OCI-LY7 (cell line): ENCODE results near the gene PIK3AP1. TPM values are rescaled to one million over a fixed set of nuclear protein-coding genes. Genes with fewer than 3 reads are reported as not detected.

Experiments used
- BruUV-seq: library from RNA; stranded (reverse); fragments of 400-500 nt; replicated peaks from 2 replicates; lab custom pipeline; 2021; lab: Mats Ljungman, UMichigan
- CTCF ChIA-PET: fragments of 300-600 bp; sonication (Branson Sonifier 250); formaldehyde crosslinking; loops from one replicate; lab custom pipeline; 2022; ENCODE audit warnings: antibody characterized with exemption; ENCODE audit not compliant: unreplicated experiment; lab: Charles Lee
- POLR2A ChIA-PET: fragments of 300-600 bp; sonication (Branson Sonifier 250); formaldehyde crosslinking; loops from one replicate; lab custom pipeline; 2022; ENCODE audit warnings: antibody characterized with exemption; lab: Charles Lee
- DNase-seq: peaks from one replicate; pipeline ENCODE4 v3.0.0-alpha.2; 2015; ENCODE audit warnings: low spot score
- H2AFZ ChIP-seq: fragments of 200-600 bp; sonication (generic), shearing (Covaris generic); 2 replicates; pipeline ENCODE4 v1.6.1; 2014; ENCODE audit warnings: mild to moderate bottlenecking, antibody characterized with exemption, low read length, moderate library complexity
- H3K27ac ChIP-seq: fragments of 200-600 bp; sonication (generic); 2 replicates; pipeline ENCODE4 v1.5.1; 2014; ENCODE audit warnings: mixed run types, low read depth, mild to moderate bottlenecking, moderate library complexity, low read length, inconsistent platforms; ENCODE audit not compliant: poor library complexity, severe bottlenecking
- H3K36me3 ChIP-seq: fragments of 200-600 bp; sonication (generic); 2 replicates; pipeline ENCODE4 v1.6.1; 2014; ENCODE audit warnings: mild to moderate bottlenecking, antibody characterized with exemption, low read length, moderate library complexity, mixed read lengths; ENCODE audit not compliant: insufficient read depth
- H3K4me1 ChIP-seq: fragments of 200-600 bp; sonication (generic); 2 replicates; pipeline ENCODE4 v1.5.1; 2014; ENCODE audit warnings: mild to moderate bottlenecking, low read length; ENCODE audit not compliant: insufficient read depth, poor library complexity, severe bottlenecking
- H3K4me2 ChIP-seq: fragments of 200-600 bp; sonication (generic); 2 replicates; pipeline ENCODE4 v1.6.1; 2014; ENCODE audit warnings: mild to moderate bottlenecking, low read length
- H3K4me3 ChIP-seq: fragments of 200-600 bp; sonication (generic); 2 replicates; pipeline ENCODE4 v1.5.1; 2014; ENCODE audit warnings: mild to moderate bottlenecking, low read depth, low read length; ENCODE audit not compliant: poor library complexity, severe bottlenecking
- H3K79me2 ChIP-seq: fragments of 200-600 bp; sonication (generic); 2 replicates; pipeline ENCODE4 v1.6.1; 2016; ENCODE audit warnings: low read depth, mild to moderate bottlenecking, low read length, moderate library complexity, mixed read lengths; ENCODE audit not compliant: insufficient read depth
- H3K9me2 ChIP-seq: fragments of 200-600 bp; sonication (generic); 2 replicates; pipeline ENCODE4 v1.6.1; 2016; ENCODE audit warnings: mild to moderate bottlenecking, low read length, mixed read lengths; ENCODE audit not compliant: insufficient read depth
- H3K9me3 ChIP-seq: fragments of 200-600 bp; sonication (generic); 2 replicates; pipeline ENCODE4 v1.6.1; 2014; ENCODE audit warnings: mild to moderate bottlenecking, mixed run types, low read length, mixed read lengths
- H4K20me1 ChIP-seq: fragments of 200-600 bp; sonication (generic); 2 replicates; pipeline ENCODE4 v1.6.1; 2014; ENCODE audit warnings: mild to moderate bottlenecking, antibody characterized with exemption, low read length, moderate library complexity, mixed read lengths; ENCODE audit not compliant: insufficient read depth
- CTCF ChIP-seq: fragments of 200-600 bp; sonication (generic); conservative IDR thresholded peaks from 2 replicates; pipeline ENCODE4 v1.5.1; 2014; ENCODE audit warnings: mild to moderate bottlenecking, antibody characterized with exemption, low read length, moderate library complexity, mixed read lengths
- EZH2phosphoT487 ChIP-seq: fragments of 200-600 bp; sonication (generic); IDR thresholded peaks from 2 replicates; pipeline ENCODE4 v1.6.1; 2018; ENCODE audit warnings: low read depth, borderline replicate concordance, mild to moderate bottlenecking, mixed run types, antibody characterized with exemption, low read length, moderate library complexity, mixed read lengths
- intact Hi-C: fragments of 100-400 bp; cut with micrococcal nuclease; formaldehyde crosslinking; loops from one replicate; pipeline ENCODE4 v1.10.0; 2022; ENCODE audit not compliant: unreplicated experiment
- total RNA-seq, 2 experiments: library from RNA; depleted of rRNA in 1 of 2; stranded (reverse); fragments of >200 nt in 1 of 2; shearing (Covaris generic) in 1 of 2; gene quantifications; 2 replicates each; pipeline ENCODE4 v1.2.3, GENCODE V29; 2014 to 2022

PIK3AP1 gene
- total RNA-seq, 2 experiments from 2014 or later: 132 to 140 TPM

DNA sequence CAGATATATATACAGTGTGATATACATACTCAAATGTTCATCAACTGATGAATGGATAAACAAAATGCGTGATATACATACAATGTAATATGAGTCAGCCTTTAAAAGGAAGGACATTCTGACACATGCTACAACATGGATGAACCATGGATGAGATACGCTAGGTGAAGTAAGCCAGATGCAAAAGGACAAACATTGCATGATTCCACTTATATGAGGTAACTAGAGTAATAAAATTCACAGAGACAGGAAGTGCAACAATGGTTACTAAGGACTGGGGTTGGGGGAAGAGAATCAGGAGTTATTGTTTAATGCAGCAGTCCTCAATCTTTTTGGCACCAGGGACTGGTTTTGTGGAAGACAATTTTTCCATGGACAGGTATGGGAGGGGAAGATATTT is 47.3 kb upstream of the PIK3AP1 start:
- Histone ChIP-seq H3K36me3 (peaks cover 3% of the 10 kb centered on the region; the same call in 1 of the 2 replicates), H3K9me3 (peaks cover 17% of the 10 kb centered on the region), H3K4me3 (no peak overlapping the region), H3K4me2 (no peak overlapping the region), H3K79me2 (no peaks in the 10 kb centered on the region), H2AFZ (no peak overlapping the region), H3K4me1 (peaks cover 31% of the 10 kb centered on the region), H3K27ac (no peak overlapping the region), H4K20me1 (no peaks in the 10 kb centered on the region), H3K9me2 (no peaks in the 10 kb centered on the region)
- DNase-seq: no peak
- no TSS peak for BruUV-seq
- ChIA-PET POLR2A (interaction anchor here (0.7 kb wide), 1 partner anchor 71 kb away, joined by 3 read pairs; no protein-coding TSS in a partner anchor), CTCF (no interaction called here)
- intact Hi-C loops: no loop called here
- TF ChIP-seq CTCF: no peak
- no peak for TF ChIP-seq EZH2phosphoT487

DNA sequence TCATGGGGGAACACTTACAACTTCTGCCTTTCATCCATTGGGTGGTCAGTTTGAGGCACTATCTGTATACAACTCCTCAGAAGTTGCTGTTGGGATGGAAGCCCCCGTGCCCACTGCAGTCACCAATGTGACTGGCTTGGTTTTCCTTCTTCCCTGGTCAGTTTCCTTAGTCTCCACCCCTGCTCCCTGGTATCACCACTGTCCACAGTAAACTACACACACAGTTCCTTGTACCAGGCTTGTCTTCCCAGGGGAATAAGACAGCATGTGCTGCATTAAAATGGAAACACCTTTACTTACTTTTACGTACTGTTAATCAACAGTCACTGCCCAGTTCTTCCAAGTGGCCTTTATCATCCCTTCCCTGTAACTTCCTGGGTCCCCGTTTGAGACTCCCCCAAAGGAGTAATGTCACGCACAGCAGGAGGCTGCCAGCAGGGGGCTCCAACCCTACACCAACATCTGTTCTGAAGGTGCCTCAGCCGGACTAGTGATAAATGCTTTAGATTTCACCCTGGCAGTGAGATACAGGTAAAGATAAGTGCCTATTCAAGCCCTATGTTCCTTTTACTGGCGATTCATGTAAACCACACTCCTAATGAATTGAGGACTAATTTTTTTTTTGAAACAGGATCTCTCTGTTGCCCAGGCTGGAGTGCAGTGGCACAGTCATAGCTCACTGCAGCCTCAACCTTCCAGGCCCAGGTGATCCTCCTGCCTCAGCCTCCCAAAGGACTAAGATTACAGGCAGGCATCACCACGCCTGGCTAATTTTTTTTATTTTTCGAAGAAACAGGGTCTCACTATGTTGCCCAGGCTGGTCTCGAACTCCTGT is 45.3 kb upstream of the PIK3AP1 start:
- intact Hi-C loops: loop anchor here (1.0 kb wide), 2 partner anchors 65 to 260 kb away; no protein-coding TSS in a partner anchor
- peak; percentile 90 for DNase-seq
- Histone ChIP-seq H3K4me1 (peaks cover 38% of the 10 kb centered on the region), H3K4me3 (peak overlapping the region; percentile 1), H3K9me3 (peaks cover 2% of the 10 kb centered on the region), H3K4me2 (peak overlapping the region; percentile 56), H4K20me1 (no peaks in the 10 kb centered on the region), H3K27ac (peak overlapping the region; percentile 75), H3K9me2 (no peaks in the 10 kb centered on the region), H3K36me3 (peaks cover 3% of the 10 kb centered on the region; the same call in 1 of the 2 replicates), H2AFZ (peak overlapping the region; percentile 89; the same call in 1 of the 2 replicates), H3K79me2 (no peaks in the 10 kb centered on the region)
- no TSS peak for BruUV-seq
- ChIA-PET CTCF (no interaction called here), POLR2A (no interaction called here)
- TF ChIP-seq EZH2phosphoT487 (no peak), CTCF (peak; percentile 100)
